ENCODE data around the gene ANKRD53.

The ANKRD53 gene

DNA sequence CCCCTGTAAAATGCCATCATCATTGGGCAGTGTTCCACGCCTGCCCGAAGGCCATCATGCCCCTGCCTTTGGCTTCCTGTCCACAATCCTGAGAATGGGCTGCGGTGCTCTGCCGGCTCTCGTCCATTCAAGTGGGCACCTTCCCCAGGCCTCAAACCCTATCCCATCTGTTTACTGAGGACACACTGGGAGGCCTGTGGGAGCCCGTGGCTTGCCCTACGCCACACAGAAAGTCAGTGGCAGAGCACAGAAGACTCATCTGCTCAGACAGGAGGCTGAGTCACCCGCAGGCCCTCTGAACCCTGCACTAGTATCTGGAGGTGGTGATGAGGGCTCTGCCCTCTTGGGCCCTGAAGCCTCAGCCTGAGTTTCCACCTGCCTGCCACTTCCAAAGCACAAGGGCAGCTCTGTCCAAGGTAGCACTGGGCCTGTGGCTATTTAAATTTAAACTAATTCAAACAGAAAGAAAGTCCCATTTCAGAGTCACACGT, 19.1 kb upstream of the ANKRD53 start:
- TF ChIP-seq CTCF (IDR thresholded peaks at IDR 0.05; ENCODE audit: low read depth, low read length) = no peak
- H3K4me3 ChIP-seq (ENCODE audit: low read depth, low read length) = no peak overlapping the region

DNA sequence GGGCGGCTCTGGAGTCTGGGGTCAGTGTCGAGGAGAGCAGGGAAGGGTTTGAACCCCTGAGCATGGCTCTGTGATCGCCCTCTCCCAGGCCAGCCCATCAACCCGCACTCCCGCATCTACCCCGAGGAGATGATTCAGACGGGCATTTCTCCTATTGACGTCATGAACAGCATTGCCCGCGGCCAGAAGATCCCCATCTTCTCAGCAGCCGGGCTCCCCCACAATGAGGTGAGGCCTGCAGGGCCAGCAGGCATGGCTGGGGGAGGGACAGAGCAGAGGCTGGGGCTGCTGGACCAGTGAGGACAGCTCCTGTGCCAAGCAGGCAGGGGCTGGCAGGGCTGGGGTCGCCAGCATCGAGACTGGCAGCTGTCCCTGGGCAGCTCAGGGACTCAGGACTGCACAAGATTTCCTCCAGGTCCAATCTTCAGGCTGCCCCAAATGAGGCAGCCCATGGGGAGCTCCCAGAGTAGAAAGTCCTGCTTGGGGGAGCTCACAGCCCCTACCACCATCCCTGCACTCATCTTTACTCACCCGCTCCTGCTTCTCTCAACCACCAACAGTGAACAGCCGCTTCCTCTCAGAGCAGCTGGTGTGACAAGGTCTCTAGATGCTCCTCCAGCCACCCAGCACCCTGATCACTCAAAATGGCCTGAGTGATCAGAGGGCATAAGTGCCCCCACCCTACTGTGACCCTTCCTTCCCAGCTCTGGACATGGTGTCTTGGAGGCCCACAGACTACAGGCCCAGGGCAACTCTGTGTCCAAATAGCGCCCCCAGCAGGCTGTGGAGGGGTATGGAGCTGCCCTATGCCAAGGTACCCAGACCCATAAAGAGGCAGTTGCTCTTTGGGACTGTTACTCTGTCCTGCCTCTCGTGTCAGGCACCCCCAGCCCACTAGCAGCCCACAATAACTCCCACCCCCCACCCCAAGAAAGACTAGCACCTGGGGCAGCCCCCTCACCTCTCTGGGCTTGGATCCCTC, 18.3 kb upstream of the ANKRD53 start:
- TF ChIP-seq CTCF (IDR thresholded peaks at IDR 0.05; ENCODE audit: low read depth, low read length) = no peak
- H3K4me3 ChIP-seq (ENCODE audit: low read depth, low read length) = no peak overlapping the region

GRCh38 chr2:70960833-70961647, 17.4 kb upstream of the ANKRD53 start:
- no peak for TF ChIP-seq CTCF (IDR thresholded peaks at IDR 0.05; ENCODE audit: low read depth, low read length)
- H3K4me3 ChIP-seq (ENCODE audit: low read depth, low read length) = no peak overlapping the region

GRCh38 chr2:70961648-70961994, 16.8 kb upstream of the ANKRD53 start:
- no peak for TF ChIP-seq CTCF (IDR thresholded peaks at IDR 0.05; ENCODE audit: low read depth, low read length)
- H3K4me3 ChIP-seq (ENCODE audit: low read depth, low read length) = no peak overlapping the region

DNA sequence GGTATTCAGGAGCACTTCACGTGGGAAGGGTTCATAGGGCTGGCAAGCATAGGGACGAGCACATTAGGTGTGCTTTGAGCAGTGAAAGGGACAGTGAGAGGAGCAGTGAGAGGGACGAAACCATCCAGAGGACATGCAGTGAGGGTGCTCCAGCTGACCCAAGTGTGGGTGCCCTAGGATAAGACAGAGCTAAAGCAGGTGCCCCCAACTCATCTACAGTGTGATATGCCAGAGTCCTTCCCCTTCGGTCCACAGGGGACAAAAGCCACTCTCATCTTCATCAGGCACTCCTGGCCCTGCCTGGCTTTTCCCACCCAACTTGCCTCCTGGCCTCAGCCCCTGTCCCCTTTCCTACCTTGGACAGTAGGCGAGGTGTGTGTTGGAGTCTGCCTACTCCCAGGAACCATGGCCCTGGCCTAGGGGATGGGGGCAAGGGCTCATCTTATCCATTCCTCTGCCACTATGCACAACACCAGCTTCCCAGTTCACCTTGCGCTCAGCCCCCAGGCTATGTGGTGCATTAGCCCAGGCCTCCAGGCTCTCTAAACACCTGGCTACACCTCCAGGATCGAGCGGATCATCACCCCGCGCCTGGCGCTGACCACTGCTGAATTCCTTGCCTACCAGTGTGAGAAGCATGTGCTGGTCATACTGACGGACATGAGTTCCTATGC, 16.1 kb upstream of the ANKRD53 start:
- H3K4me3 ChIP-seq (ENCODE audit: low read depth, low read length) = no peak overlapping the region
- no peak for TF ChIP-seq CTCF (IDR thresholded peaks at IDR 0.05; ENCODE audit: low read depth, low read length)

- no peak overlapping the region for H3K4me3 ChIP-seq (ENCODE audit: low read depth, low read length)
- no peak for TF ChIP-seq CTCF (IDR thresholded peaks at IDR 0.05; ENCODE audit: low read depth, low read length)
Observed at GRCh38 chr2:70962885-70963878, 15.2 kb upstream of the ANKRD53 start.

All from WI38 (cell line).